DMS79 treated with DMSO at 0.1 percent for 48 hours (cell line): Measurements from ENCODE around the gene E2F6.

Source experiments
- DNase-seq: peaks from one replicate; lab custom pipeline; 2025; lab: John Stamatoyannopoulos, UW

E2F6 gene

GRCh38 chr2:11465485-11466306 is at the start of gene E2F6:
TSS of gene E2F6 (minus strand) at chr2:11466161. CDS start at chr2:11465879, 282 bp downstream.
- peak; percentile 90 for DNase-seq

- DNase-seq = no peak
Measured at GRCh38 chr2:11515490-11515981, 49.6 kb upstream of the E2F6 start.

- no peak for DNase-seq
Measured at GRCh38 chr2:11514904-11515303, 48.9 kb upstream of the E2F6 start.

- DNase-seq = no peak
Measured at GRCh38 chr2:11514081-11514730, 48.2 kb upstream of the E2F6 start.

GRCh38 chr2:11513319-11513718 is 47.4 kb upstream of the E2F6 start:
- no peak for DNase-seq

- no peak for DNase-seq
Measured at GRCh38 chr2:11512431-11512830, 46.5 kb upstream of the E2F6 start.

- no peak for DNase-seq
Measured at GRCh38 chr2:11509657-11510360, 43.8 kb upstream of the E2F6 start.

GRCh38 chr2:11508279-11508678 is 42.3 kb upstream of the E2F6 start:
- DNase-seq = no peak

- DNase-seq = no peak
Measured at GRCh38 chr2:11507517-11507916, 41.6 kb upstream of the E2F6 start.

- no peak for DNase-seq
Measured at GRCh38 chr2:11506611-11506969, 40.6 kb upstream of the E2F6 start.

GRCh38 chr2:11505652-11506610 is 40.0 kb upstream of the E2F6 start:
- peak; percentile 86 for DNase-seq

GRCh38 chr2:11503354-11503927 is 37.5 kb upstream of the E2F6 start:
- DNase-seq = no peak

- no peak for DNase-seq
Measured at GRCh38 chr2:11502740-11503292, 36.9 kb upstream of the E2F6 start.

GRCh38 chr2:11500702-11501303 is 34.8 kb upstream of the E2F6 start:
- DNase-seq = no peak

GRCh38 chr2:11499081-11499743 is 33.3 kb upstream of the E2F6 start:
- no peak for DNase-seq

- no peak for DNase-seq
Measured at GRCh38 chr2:11498543-11499034, 32.6 kb upstream of the E2F6 start.

- DNase-seq = no peak
Measured at GRCh38 chr2:11495844-11496681, 30.1 kb upstream of the E2F6 start.

- DNase-seq = no peak
Measured at GRCh38 chr2:11494310-11494709, 28.3 kb upstream of the E2F6 start.

- no peak for DNase-seq
Measured at GRCh38 chr2:11493282-11493681, 27.3 kb upstream of the E2F6 start.
